Thoracic aorta (tissue), 2 donors: ENCODE data around the gene PIWIL4. TPM values are rescaled to one million over a fixed set of nuclear protein-coding genes. Genes with fewer than 3 reads are reported as not detected.

Source experiments
- ATAC-seq: fragments of 150-250 bp; one replicate; pipeline ENCODE4 v1.8.0; 2017; ENCODE audit warnings: low read depth; ENCODE audit not compliant: insufficient number of reproducible peaks, low FRiP score
- DNase-seq: peaks from one replicate; pipeline ENCODE4 v3.0.0-alpha.2; 2020; ENCODE audit warnings: low spot score
- H3K27ac ChIP-seq, 2 donors: fragments of 200-600 bp; sonication (generic); 1 replicate in 1 of 2; 2 replicates in 1 of 2; pipeline ENCODE4 v1.5.1; 2016; ENCODE audit warnings: mild to moderate bottlenecking in 2 of 2, moderate library complexity in 2 of 2
- H3K27me3 ChIP-seq: fragments of 200-600 bp; sonication (generic); replicated peaks from 2 replicates; pipeline ENCODE4 v1.6.0; 2016; ENCODE audit warnings: mild to moderate bottlenecking; ENCODE audit not compliant: insufficient read depth
- H3K36me3 ChIP-seq: fragments of 200-600 bp; sonication (generic); one replicate; pipeline ENCODE4 v1.5.1; 2016
- H3K4me1 ChIP-seq, 2 donors: fragments of 200-600 bp; sonication (generic); 1 replicate in 1 of 2; 2 replicates in 1 of 2; pipeline versions ENCODE4 v1.5.1 to v1.6.0; 2016; ENCODE audit warnings: low read depth in 2 of 2, mild to moderate bottlenecking in 1 of 2; ENCODE audit not compliant: control insufficient read depth in 1 of 2
- H3K4me3 ChIP-seq: fragments of 200-600 bp; sonication (generic); 2 replicates; pipeline ENCODE4 v1.5.1; 2016; ENCODE audit warnings: mild to moderate bottlenecking
- H3K9me3 ChIP-seq: fragments of 200-600 bp; sonication (generic); 2 replicates; pipeline ENCODE4 v1.5.1; 2016
- CTCF ChIP-seq: fragments of 200-600 bp; sonication (generic); IDR thresholded peaks from one replicate; pipeline ENCODE4 v1.5.1; 2019; ENCODE audit warnings: antibody characterized with exemption
- total RNA-seq, 2 donors: library from RNA; depleted of rRNA; stranded (reverse); fragments of >200 nt; gene quantifications; one replicate each; pipeline versions ENCODE4 v1.1.0 to v1.2.3, GENCODE V29; 2016

Gene PIWIL4
- 10 to 100 TPM; 11.5 to 13.5 TPM for total RNA-seq

DNA sequence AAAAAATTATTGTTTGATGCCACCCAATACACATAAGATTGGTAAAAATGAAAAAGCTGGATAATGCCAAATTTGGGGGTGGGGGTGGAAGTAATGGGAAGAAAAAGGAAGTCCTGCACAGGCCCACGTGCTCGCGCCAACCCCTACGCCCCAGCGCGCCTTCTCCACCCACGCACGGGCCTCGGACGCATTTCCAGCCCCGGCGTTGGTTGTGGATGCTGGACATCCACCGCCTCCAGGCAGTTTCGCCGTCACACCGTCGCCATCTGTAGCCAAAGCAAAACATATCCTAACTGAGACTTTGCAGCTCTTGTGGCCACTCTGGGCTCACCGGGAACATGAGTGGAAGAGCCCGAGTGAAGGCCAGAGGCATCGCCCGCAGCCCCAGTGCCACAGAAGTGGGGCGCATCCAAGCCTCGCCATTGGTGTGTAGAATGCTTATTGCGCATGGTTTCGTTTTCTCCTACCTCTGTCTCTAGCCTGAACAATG is at the start of gene PIWIL4:
PIWIL4 (plus strand) TSS at position 188 of the 490 bp plus-strand sequence; CDS start at position 339, 151 bp downstream.
- TF ChIP-seq CTCF = no peak
- Histone ChIP-seq H3K4me1 (peaks cover 4 to 14% of the 10 kb centered on the region in 2 donors), H3K27ac (no peak within 1 kb of the TSS), H3K4me3 (no peak within 1 kb of the TSS), H3K27me3 (no peaks in the 10 kb centered on the region), H3K9me3 (no peaks in the 10 kb centered on the region), H3K36me3 (no peaks in the 10 kb centered on the region)
- ATAC-seq (no peak), DNase-seq (no peak)

DNA sequence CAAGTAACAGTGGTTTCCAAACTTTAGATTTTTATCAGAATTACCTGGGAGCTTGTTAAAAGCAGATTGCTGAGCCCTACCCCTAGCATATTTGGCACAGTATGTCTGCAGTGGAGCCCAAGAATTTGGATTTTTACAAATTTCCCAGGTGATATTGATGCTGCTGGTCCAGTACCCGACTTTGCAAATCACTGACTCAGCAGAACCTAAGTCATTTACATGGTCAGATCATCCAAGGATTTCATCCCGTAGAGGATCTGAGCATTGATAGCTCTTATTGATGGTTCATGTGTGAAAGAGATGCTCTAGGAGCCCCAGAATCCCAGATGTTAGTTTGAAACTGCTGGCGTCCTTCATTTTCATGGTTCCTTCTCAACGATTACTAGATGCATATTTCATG is 48.9 kb upstream of the PIWIL4 start:
- Histone ChIP-seq H3K27me3 (no peaks in the 10 kb centered on the region), H3K4me3 (no peak overlapping the region), H3K9me3 (no peaks in the 10 kb centered on the region), H3K36me3 (no peaks in the 10 kb centered on the region), H3K4me1 (peaks cover 0 to 5% of the 10 kb centered on the region in 2 donors), H3K27ac (no peak overlapping the region)
- DNase-seq (no peak), ATAC-seq (no peak)
- no peak for TF ChIP-seq CTCF

DNA sequence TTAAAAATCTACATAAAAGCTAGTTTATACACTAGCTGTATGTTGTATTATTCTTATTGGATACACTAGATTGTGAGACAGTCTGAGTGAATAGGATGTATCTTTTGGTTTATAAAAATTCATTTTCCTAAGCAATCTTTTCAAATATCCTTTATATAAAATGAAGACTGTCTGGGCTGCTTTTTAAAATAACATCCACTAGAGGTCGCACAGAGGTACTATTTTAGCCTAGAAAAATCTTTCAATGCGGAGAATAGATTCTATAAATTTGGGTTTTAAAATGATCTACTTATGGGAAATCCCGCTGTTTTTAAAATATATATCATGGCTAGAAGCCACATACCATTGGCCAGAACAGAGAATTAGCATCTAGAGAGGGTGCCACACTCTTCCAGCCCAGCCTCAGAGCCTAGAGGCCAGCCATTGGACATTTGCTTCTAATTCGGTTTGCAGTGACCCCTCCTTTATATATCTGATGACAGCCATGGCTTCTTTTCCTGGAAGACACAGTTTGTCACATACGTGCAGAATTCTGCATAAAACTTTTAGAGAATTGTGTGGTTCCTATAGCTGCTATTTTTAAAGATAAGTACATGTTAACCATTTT is 47.6 kb upstream of the PIWIL4 start:
- no peak for DNase-seq
- peak; percentile 67 for TF ChIP-seq CTCF
- H3K36me3 ChIP-seq = no peaks in the 10 kb centered on the region
- ATAC-seq = no peak
- peaks cover 0 to 5% of the 10 kb centered on the region in 2 donors for H3K4me1 ChIP-seq
- no peaks in the 10 kb centered on the region for H3K9me3 ChIP-seq
- H3K27me3 ChIP-seq = no peaks in the 10 kb centered on the region
- H3K27ac ChIP-seq = no peak overlapping the region
- H3K4me3 ChIP-seq = no peak overlapping the region

- Histone ChIP-seq H3K36me3 (no peaks in the 10 kb centered on the region), H3K9me3 (no peaks in the 10 kb centered on the region), H3K4me3 (no peak overlapping the region), H3K27ac (no peak overlapping the region), H3K27me3 (no peaks in the 10 kb centered on the region), H3K4me1 (peaks cover 3 to 5% of the 10 kb centered on the region in 2 donors)
- peak; percentile 46 for TF ChIP-seq CTCF
- ATAC-seq = no peak
- DNase-seq = no peak
These were observed 45.5 kb upstream of the PIWIL4 start for GRCh38 chr11:94521684-94522083.

- TF ChIP-seq CTCF = no peak
- ATAC-seq = no peak
- Histone ChIP-seq H3K27ac (no peak overlapping the region), H3K4me3 (no peak overlapping the region), H3K9me3 (no peaks in the 10 kb centered on the region), H3K4me1 (peaks cover 5 to 6% of the 10 kb centered on the region in 2 donors), H3K27me3 (no peaks in the 10 kb centered on the region), H3K36me3 (no peaks in the 10 kb centered on the region)
- no peak for DNase-seq
These were observed 42.8 kb upstream of the PIWIL4 start for GRCh38 chr11:94524341-94524740.
